GM12878 (cell line): ENCODE data around the gene ATP5ME.

Experiments
- E2F8 ChIP-seq: fragments of 450-650 bp; IDR thresholded peaks from 2 replicates; pipeline ENCODE4 v1.6.1; 2018; ENCODE audit warnings: mild to moderate bottlenecking, low read depth, moderate library complexity; ENCODE audit not compliant: partially characterized antibody
- TF ChIP-seq, protein P1 (sequence below), 3 experiments: IDR thresholded peaks in 2 of 3; conservative IDR thresholded peaks in 1 of 3; 2 replicates each; pipeline ENCODE4 v1.5.1; 2011; ENCODE audit warnings: low read depth in 3 of 3, low read length in 3 of 3, mild to moderate bottlenecking in 3 of 3, control low read depth in 2 of 3, moderate library complexity in 2 of 3, inconsistent platforms in 1 of 3, mixed read lengths in 1 of 3; ENCODE audit not compliant: control insufficient read depth in 2 of 3, insufficient read depth in 1 of 3; ENCODE audit errors: extremely low read depth in 1 of 3

- TF ChIP-seq, protein P1, sequence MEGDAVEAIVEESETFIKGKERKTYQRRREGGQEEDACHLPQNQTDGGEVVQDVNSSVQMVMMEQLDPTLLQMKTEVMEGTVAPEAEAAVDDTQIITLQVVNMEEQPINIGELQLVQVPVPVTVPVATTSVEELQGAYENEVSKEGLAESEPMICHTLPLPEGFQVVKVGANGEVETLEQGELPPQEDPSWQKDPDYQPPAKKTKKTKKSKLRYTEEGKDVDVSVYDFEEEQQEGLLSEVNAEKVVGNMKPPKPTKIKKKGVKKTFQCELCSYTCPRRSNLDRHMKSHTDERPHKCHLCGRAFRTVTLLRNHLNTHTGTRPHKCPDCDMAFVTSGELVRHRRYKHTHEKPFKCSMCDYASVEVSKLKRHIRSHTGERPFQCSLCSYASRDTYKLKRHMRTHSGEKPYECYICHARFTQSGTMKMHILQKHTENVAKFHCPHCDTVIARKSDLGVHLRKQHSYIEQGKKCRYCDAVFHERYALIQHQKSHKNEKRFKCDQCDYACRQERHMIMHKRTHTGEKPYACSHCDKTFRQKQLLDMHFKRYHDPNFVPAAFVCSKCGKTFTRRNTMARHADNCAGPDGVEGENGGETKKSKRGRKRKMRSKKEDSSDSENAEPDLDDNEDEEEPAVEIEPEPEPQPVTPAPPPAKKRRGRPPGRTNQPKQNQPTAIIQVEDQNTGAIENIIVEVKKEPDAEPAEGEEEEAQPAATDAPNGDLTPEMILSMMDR (IDR thresholded peaks at IDR 0.05 in 2 of 3, conservative IDR thresholded peaks at IDR 0.05 in 1 of 3; ENCODE audit: control insufficient read depth in 2 of 3, extremely low read depth in 1 of 3, insufficient read depth in 1 of 3, low read depth in 3 of 3, low read length in 3 of 3) = no peak
- no peak for TF ChIP-seq E2F8
Measured at GRCh38 chr4:712093-712492, 38.0 kb upstream of the ATP5ME start.
